Tibial nerve (tissue), 4 donors: ENCODE data around the gene LGALS7B. TPM values are rescaled to one million over a fixed set of nuclear protein-coding genes. Genes with fewer than 3 reads are reported as not detected.
"Not testable (repeated sequence)": the region's sequence is repeated elsewhere in the genome, so short reads cannot be mapped to it uniquely, and the experiment has no call there.

Experiments
- DNase-seq, 2 donors: peaks; one replicate each; pipeline ENCODE4 v3.0.0-alpha.2; 2019; ENCODE audit warnings: low spot score in 2 of 2
- H3K27ac ChIP-seq, 4 donors: fragments of 200-600 bp; sonication (generic) in 3 of 4; one replicate each; pipeline ENCODE4 v1.5.1; 2017 to 2019; ENCODE audit warnings: mild to moderate bottlenecking in 1 of 4
- H3K27me3 ChIP-seq, 2 donors: fragments of 200-600 bp; sonication (generic) in 1 of 2; one replicate each; pipeline versions ENCODE4 v1.5.1 to v1.6.0; 2017 to 2019
- H3K36me3 ChIP-seq, 3 donors: fragments of 200-600 bp; sonication (generic); one replicate each; pipeline ENCODE4 v1.5.1; 2018 to 2019
- H3K4me1 ChIP-seq, 4 donors: fragments of 200-600 bp; sonication (generic) in 3 of 4; one replicate each; pipeline ENCODE4 v1.5.1; 2017 to 2019
- H3K4me3 ChIP-seq, 4 donors: fragments of 200-600 bp; sonication (generic) in 3 of 4; one replicate each; pipeline ENCODE4 v1.5.1; 2017 to 2019; ENCODE audit warnings: mild to moderate bottlenecking in 1 of 4, moderate library complexity in 1 of 4
- H3K9me3 ChIP-seq, 4 donors: fragments of 200-600 bp; sonication (generic) in 3 of 4; one replicate each; pipeline ENCODE4 v1.5.1; 2017 to 2019
- EP300 ChIP-seq, 2 donors: sonication (generic); formaldehyde crosslinking; IDR thresholded peaks; one replicate each; pipeline ENCODE4 v1.6.1; 2017; ENCODE audit warnings: antibody characterized with exemption in 2 of 2, mild to moderate bottlenecking in 1 of 2
- POLR2A ChIP-seq, 2 donors: fragments of 450-650 bp; IDR thresholded peaks; one replicate each; pipeline ENCODE4 v1.6.1; 2017; ENCODE audit warnings: antibody characterized with exemption in 2 of 2, mild to moderate bottlenecking in 2 of 2, moderate library complexity in 2 of 2
- WGBS, 2 donors: methylation state at CpG; one replicate each; pipeline ENCODE4 v1.1.5; 2018; 5-methylcytosine and 5-hydroxymethylcytosine counted together
- total RNA-seq, 4 donors: library from RNA; depleted of rRNA; stranded (reverse); fragments of >200 nt; gene quantifications; one replicate each; pipeline ENCODE4 v1.1.0, GENCODE V29; 2016
- TF ChIP-seq, protein P1 (sequence below), 5 experiments: fragments of 200-600 bp in 3 of 5; fragments of 450-650 bp in 2 of 5; sonication (generic) in 3 of 5; IDR thresholded peaks; one replicate each; pipeline ENCODE4 v1.5.1; 2016 to 2019; ENCODE audit warnings: antibody characterized with exemption in 5 of 5, mild to moderate bottlenecking in 3 of 5, moderate library complexity in 2 of 5

The LGALS7B gene
- total RNA-seq, 4 donors from 2014 or later: not detected

DNA sequence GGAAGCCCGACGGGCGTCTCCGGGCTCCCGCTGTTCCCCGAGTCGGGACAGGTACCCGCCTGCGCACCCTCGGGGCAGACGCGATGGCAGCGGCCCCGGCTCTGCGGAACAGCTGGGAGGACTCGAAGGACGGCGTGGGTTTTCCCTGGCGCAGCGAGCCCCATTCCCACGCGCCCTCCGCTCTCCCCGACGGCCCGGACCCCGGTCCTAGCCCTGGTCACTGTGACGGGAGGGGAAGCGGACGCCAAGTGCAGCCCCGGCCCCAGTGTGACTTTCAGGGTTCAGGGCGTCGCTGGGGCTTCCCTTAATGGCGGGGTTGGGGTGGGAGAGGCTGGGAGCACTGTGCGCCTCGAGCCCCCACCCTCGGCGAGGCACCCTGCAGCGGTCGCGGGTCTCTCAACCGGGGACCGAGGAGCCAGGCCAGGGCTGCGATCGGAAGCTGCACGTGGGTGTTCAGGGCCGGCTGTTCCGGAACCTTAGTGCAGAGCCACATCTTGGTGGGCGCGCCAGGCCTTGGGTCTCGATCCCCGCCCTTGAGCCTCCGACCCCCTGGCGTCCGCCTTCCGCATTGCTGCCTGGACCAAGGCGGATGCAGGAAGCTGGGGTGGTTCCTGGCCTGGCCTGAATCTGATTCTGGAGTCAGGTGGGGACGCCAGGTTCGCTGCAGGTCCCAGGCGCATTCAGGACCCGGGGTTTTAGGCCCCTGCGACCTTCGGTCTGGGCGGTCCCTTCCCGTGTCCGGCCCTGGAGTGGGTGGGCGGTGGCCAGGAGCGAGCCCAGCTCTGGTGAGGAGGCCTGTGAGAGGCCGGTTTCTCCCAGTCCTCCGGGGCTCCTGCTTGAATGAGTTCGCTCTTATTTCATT is 3.5 kb downstream of the LGALS7B start:
- no peaks in the 10 kb centered on the region for H3K9me3 ChIP-seq
- 15 to 25% methylated on average over 20 to 34 of the region's 71 CpGs for WGBS, 2 donors
- no peak for DNase-seq
- no peak overlapping the region for H3K27ac ChIP-seq
- no peaks in the 10 kb centered on the region for H3K27me3 ChIP-seq
- peak overlapping the region in 2 of 4 donors; percentile 34 to 37 for H3K4me3 ChIP-seq
- no peaks in the 10 kb centered on the region for H3K36me3 ChIP-seq
- TF ChIP-seq, protein P1, sequence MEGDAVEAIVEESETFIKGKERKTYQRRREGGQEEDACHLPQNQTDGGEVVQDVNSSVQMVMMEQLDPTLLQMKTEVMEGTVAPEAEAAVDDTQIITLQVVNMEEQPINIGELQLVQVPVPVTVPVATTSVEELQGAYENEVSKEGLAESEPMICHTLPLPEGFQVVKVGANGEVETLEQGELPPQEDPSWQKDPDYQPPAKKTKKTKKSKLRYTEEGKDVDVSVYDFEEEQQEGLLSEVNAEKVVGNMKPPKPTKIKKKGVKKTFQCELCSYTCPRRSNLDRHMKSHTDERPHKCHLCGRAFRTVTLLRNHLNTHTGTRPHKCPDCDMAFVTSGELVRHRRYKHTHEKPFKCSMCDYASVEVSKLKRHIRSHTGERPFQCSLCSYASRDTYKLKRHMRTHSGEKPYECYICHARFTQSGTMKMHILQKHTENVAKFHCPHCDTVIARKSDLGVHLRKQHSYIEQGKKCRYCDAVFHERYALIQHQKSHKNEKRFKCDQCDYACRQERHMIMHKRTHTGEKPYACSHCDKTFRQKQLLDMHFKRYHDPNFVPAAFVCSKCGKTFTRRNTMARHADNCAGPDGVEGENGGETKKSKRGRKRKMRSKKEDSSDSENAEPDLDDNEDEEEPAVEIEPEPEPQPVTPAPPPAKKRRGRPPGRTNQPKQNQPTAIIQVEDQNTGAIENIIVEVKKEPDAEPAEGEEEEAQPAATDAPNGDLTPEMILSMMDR (IDR thresholded peaks at IDR 0.05): peak; percentile 9 to 74 (median 45)
- TF ChIP-seq EP300 (IDR thresholded peaks at IDR 0.05): no peak
- H3K4me1 ChIP-seq: peaks cover 0 to 6% (median 0%) of the 10 kb centered on the region in 4 donors

DNA sequence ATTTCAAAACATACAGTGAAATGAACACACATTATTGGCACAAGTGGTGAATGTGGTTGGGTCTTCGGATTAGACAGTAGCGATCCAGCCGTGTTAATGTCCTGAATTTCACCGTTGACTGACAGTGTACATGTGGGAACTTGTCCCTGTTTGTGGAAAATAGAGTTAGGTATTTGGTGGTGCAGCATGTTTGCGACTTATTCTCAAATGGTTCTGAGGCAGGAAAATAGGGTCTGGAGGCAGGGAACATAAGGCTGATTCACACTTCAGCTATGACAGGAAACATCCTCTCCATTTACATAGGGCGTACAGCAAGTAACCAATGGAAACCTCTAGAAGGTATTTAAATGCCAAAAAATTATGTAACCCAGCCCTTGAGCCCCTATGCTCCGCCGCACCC is 4.2 kb downstream of the LGALS7B start:
- DNase-seq: no peak
- no peaks in the 10 kb centered on the region for H3K27me3 ChIP-seq
- 68 to 71% methylated on average over 8 of the region's 8 CpGs for WGBS, 2 donors
- TF ChIP-seq, protein P1 (IDR thresholded peaks at IDR 0.05): no peak
- no peak for TF ChIP-seq EP300 (IDR thresholded peaks at IDR 0.05)
- TF ChIP-seq POLR2A (IDR thresholded peaks at IDR 0.05): no peak
- no peaks in the 10 kb centered on the region for H3K9me3 ChIP-seq
- peaks cover 0 to 6% (median 0%) of the 10 kb centered on the region in 4 donors for H3K4me1 ChIP-seq
- no peaks in the 10 kb centered on the region for H3K36me3 ChIP-seq
- H3K27ac ChIP-seq: no peak overlapping the region
- no peak overlapping the region for H3K4me3 ChIP-seq

DNA sequence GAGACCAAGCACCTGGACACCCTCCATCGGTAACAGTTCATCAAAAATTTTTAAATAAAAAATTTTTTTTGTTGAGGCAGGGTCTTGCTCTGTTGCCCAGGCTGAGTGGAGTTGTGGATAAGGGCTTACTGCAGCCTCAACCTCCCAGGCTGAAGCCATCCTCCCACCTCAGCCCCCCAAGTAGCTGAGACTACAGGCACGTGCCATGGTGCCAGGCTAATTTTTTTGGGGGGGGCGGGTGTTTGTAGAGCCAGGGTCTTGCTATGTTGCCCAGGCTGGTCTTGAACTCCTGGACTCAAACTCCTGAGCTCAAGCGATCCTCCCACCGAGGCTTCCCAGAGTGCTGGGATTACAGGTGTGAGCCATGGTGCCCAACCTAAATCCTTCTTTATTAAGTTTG is 4.7 kb downstream of the LGALS7B start:
- Histone ChIP-seq H3K4me3 (no peak overlapping the region), H3K4me1 (peaks cover 0 to 6% (median 0%) of the 10 kb centered on the region in 4 donors), H3K27me3 (no peaks in the 10 kb centered on the region), H3K9me3 (no peaks in the 10 kb centered on the region), H3K36me3 (no peaks in the 10 kb centered on the region), H3K27ac (no peak overlapping the region)
- 91 to 93% methylated on average over 5 of the region's 5 CpGs for WGBS, 2 donors
- no peak for TF ChIP-seq EP300 (IDR thresholded peaks at IDR 0.05)
- TF ChIP-seq, protein P1 (IDR thresholded peaks at IDR 0.05): no peak
- TF ChIP-seq POLR2A (IDR thresholded peaks at IDR 0.05): no peak
- DNase-seq: no peak

DNA sequence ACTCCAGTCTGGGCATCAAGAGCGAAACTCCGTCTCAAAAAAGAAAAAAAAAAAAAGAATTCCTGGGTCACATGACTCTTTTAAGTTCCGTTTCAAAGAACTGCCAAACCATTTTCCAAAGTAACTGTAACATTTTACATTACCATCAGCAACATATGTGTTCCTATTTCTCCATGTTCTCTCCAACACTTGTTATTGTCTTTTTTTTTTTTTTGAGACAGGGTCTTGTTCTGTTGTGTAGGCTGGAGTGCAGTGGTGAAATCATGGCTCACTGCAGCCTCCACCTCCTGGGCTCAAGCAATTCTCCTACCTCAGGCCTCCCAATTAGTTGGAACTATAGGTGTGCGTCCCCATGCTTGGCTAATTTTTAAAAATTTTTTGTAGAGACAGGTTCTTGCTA is 6.5 kb downstream of the LGALS7B start:
- no peak for DNase-seq
- H3K27me3 ChIP-seq: no peaks in the 10 kb centered on the region
- H3K4me3 ChIP-seq: no peak overlapping the region
- no peaks in the 10 kb centered on the region for H3K9me3 ChIP-seq
- peaks cover 0 to 6% (median 0%) of the 10 kb centered on the region in 3 donors for H3K36me3 ChIP-seq
- H3K27ac ChIP-seq: no peak overlapping the region
- peaks cover 0 to 6% (median 0%) of the 10 kb centered on the region in 4 donors for H3K4me1 ChIP-seq
- TF ChIP-seq POLR2A (IDR thresholded peaks at IDR 0.05) (no peak), EP300 (IDR thresholded peaks at IDR 0.05) (no peak)
- TF ChIP-seq, protein P1 (IDR thresholded peaks at IDR 0.05): no peak
- 91 to 93% methylated on average over 4 of the region's 4 CpGs for WGBS, 2 donors

GRCh38 chr19:38796154-38796553 is 7.2 kb downstream of the LGALS7B start:
- H3K4me3 ChIP-seq: no peak overlapping the region
- DNase-seq: no peak
- 40 to 67% methylated on average over 2 of the region's 2 CpGs for WGBS, 2 donors
- no peaks in the 10 kb centered on the region for H3K27me3 ChIP-seq
- TF ChIP-seq, protein P1 (IDR thresholded peaks at IDR 0.05): no peak
- no peak for TF ChIP-seq POLR2A (IDR thresholded peaks at IDR 0.05)
- no peak for TF ChIP-seq EP300 (IDR thresholded peaks at IDR 0.05)
- H3K4me1 ChIP-seq: peaks cover 0 to 6% (median 0%) of the 10 kb centered on the region in 4 donors
- no peaks in the 10 kb centered on the region for H3K9me3 ChIP-seq
- peaks cover 0 to 12% (median 0%) of the 10 kb centered on the region in 3 donors for H3K36me3 ChIP-seq
- H3K27ac ChIP-seq: no peak overlapping the region

- DNase-seq, H3K4me3 ChIP-seq, H3K9me3 ChIP-seq, H3K4me1 ChIP-seq, H3K27ac ChIP-seq, H3K27me3 ChIP-seq: not testable (repeated sequence)
- H3K36me3 ChIP-seq: peaks cover 0 to 26% (median 0%) of the 10 kb centered on the region in 3 donors
- 95% methylated on average over 11 of the region's 33 CpGs; no CpG with 5 or more reads in 1 of the 2 donors for WGBS, 2 donors
Measured at GRCh38 chr19:38797781-38798180, 8.8 kb downstream of the LGALS7B start.
